HepG2 (cell line): ENCODE measurements around the gene NIPAL3. TPM values are rescaled to one million over a fixed set of nuclear protein-coding genes. Genes with fewer than 3 reads are reported as not detected.

Experiments used
- ATAC-seq: fragments of 200-7000 bp; cut with Tn5 transposase; 3 replicates; pipeline ENCODE4 v1.9.1; 2020; ENCODE audit warnings: mild to moderate bottlenecking, moderate library complexity
- BruUV-seq: library from RNA; stranded (reverse); fragments of 400-500 nt; replicated peaks from 2 replicates; lab custom pipeline; 2021; lab: Mats Ljungman, UMichigan
- CTCF ChIA-PET: fragments of 300-600 bp; formaldehyde crosslinking; extraction: SDS; loops from one replicate; lab custom pipeline; 2021; ENCODE audit warnings: low total read pairs, inconsistent platforms, low intra/inter-chr PET ratio; lab: Yijun Ruan, JAX
- POLR2A ChIA-PET: fragments of 350-600 bp; sonication (Branson Sonifier 250); formaldehyde crosslinking; loops from one replicate; lab custom pipeline; 2020; ENCODE audit warnings: antibody characterized with exemption, inconsistent platforms; lab: Yijun Ruan, JAX
- DNase-seq: peaks from one replicate; pipeline ENCODE4 v3.0.0-alpha.2; 2015; ENCODE audit warnings: low spot score
- FAIRE-seq: peaks from 3 replicates; lab custom pipeline; 2011; peaks lifted over from hg19 to GRCh38; lab: Jason Lieb, UNC
- H2AFZ ChIP-seq: one replicate; pipeline ENCODE4 v1.6.1; 2011; ENCODE audit warnings: low read length, inconsistent platforms
- H3K27ac ChIP-seq: fragments of 300-600 bp; 3 replicates; pipeline ENCODE4 v1.8.0; 2011; ENCODE audit warnings: mixed run types, mild to moderate bottlenecking, mixed read lengths, low read length, inconsistent platforms; ENCODE audit not compliant: insufficient read depth; ENCODE audit errors: extremely low read length
- H3K27me3 ChIP-seq, 2 experiments: fragments of 200-600 bp in 1 of 2; 2 replicates in 1 of 2; 3 replicates in 1 of 2; pipeline versions ENCODE4 v1.6.0 to v1.8.0; 2011; ENCODE audit warnings: low read length in 2 of 2, mild to moderate bottlenecking in 2 of 2, moderate library complexity in 2 of 2, inconsistent platforms in 1 of 2; ENCODE audit not compliant: insufficient read depth in 2 of 2, control insufficient read depth in 1 of 2
- H3K36me3 ChIP-seq, 2 experiments: fragments of 200-600 bp in 1 of 2; replicated peaks in 1 of 2; 2 replicates in 1 of 2; 3 replicates in 1 of 2; pipeline versions ENCODE4 v1.5.1 to v1.8.0; 2011; ENCODE audit warnings: low read length in 2 of 2, inconsistent platforms in 1 of 2; ENCODE audit not compliant: insufficient read depth in 2 of 2, control insufficient read depth in 1 of 2
- H3K4me1 ChIP-seq: 2 replicates; pipeline ENCODE4 v1.5.1; 2012; ENCODE audit warnings: low read length, inconsistent platforms; ENCODE audit not compliant: insufficient read depth
- H3K4me2 ChIP-seq: 2 replicates; pipeline ENCODE4 v1.6.0; 2011; ENCODE audit warnings: low read depth, low read length, inconsistent platforms
- H3K4me3 ChIP-seq, 3 experiments: fragments of 200-600 bp in 1 of 3; sonication (generic), shearing (Covaris generic) in 1 of 3; replicated peaks in 1 of 3; 2 replicates each; pipeline ENCODE4 v1.5.1; 2011 to 2016; ENCODE audit warnings: low read length in 3 of 3, inconsistent platforms in 2 of 3, low read depth in 2 of 3, mild to moderate bottlenecking in 2 of 3, control low read depth in 1 of 3, mixed read lengths in 1 of 3; ENCODE audit not compliant: insufficient read depth in 1 of 3
- H3K79me2 ChIP-seq: one replicate; pipeline ENCODE4 v1.6.1; 2011; ENCODE audit warnings: low read length, inconsistent platforms; ENCODE audit not compliant: insufficient read depth
- H3K9ac ChIP-seq: 2 replicates; pipeline ENCODE4 v1.6.0; 2011; ENCODE audit warnings: mild to moderate bottlenecking, low read depth, low read length, inconsistent platforms; ENCODE audit not compliant: insufficient read depth
- H3K9me3 ChIP-seq: 2 replicates; pipeline ENCODE4 v1.5.1; 2012; ENCODE audit warnings: mild to moderate bottlenecking, low read length
- H4K20me1 ChIP-seq: 2 replicates; pipeline ENCODE4 v1.6.0; 2011; ENCODE audit warnings: inconsistent platforms, mild to moderate bottlenecking, low read length, moderate library complexity; ENCODE audit not compliant: insufficient read depth
- HES4 ChIP-seq: sonication (generic); formaldehyde crosslinking; IDR thresholded peaks from 2 replicates; pipeline ENCODE4 v1.9.0; 2021; ENCODE audit warnings: mild to moderate bottlenecking, missing genetic modification reagents, borderline replicate concordance
- NFAT5 ChIP-seq: sonication (generic); formaldehyde crosslinking; IDR thresholded peaks from 2 replicates; pipeline ENCODE4 v1.4.0; 2020; ENCODE audit warnings: missing genetic modification reagents
- NR2F1 ChIP-seq, 2 experiments: fragments of 450-650 bp in 1 of 2; formaldehyde crosslinking in 1 of 2; IDR thresholded peaks; 2 replicates each; pipeline versions ENCODE4 v1.5.0 to v1.6.1; 2016 to 2020; ENCODE audit warnings: mild to moderate bottlenecking in 1 of 2, missing compliant biosample characterization in 1 of 2, missing genetic modification reagents in 1 of 2, moderate library complexity in 1 of 2
- SMARCE1 ChIP-seq: fragments of 450-650 bp; IDR thresholded peaks from 2 replicates; pipeline ENCODE4 v1.6.1; 2017; ENCODE audit warnings: borderline replicate concordance
- TFE3 ChIP-seq: IDR thresholded peaks from 2 replicates; pipeline ENCODE4 v1.6.1; 2016
- ZFYVE20 ChIP-seq: sonication (generic); formaldehyde crosslinking; IDR thresholded peaks from 2 replicates; pipeline ENCODE4 v1.8.0; 2023; ENCODE audit warnings: low read depth, mild to moderate bottlenecking, moderate library complexity, missing genetic modification reagents, borderline replicate concordance
- ZMAT3 ChIP-seq: sonication (generic); formaldehyde crosslinking; conservative IDR thresholded peaks from 2 replicates; pipeline ENCODE4 v1.7.0; 2021; ENCODE audit warnings: missing genetic modification reagents
- ZNF234 ChIP-seq: sonication (generic); formaldehyde crosslinking; conservative IDR thresholded peaks from 2 replicates; pipeline ENCODE4 v1.5.1; 2020; ENCODE audit warnings: mild to moderate bottlenecking, missing genetic modification reagents
- WGBS: methylation state at CpG from one replicate; pipeline ENCODE4 v1.1.6; 2017; ENCODE audit warnings: low lambda C conversion rate; 5-methylcytosine and 5-hydroxymethylcytosine counted together
- in situ Hi-C: cut with HindIII; loops from 2 replicates; pipeline ENCODE4 v1.10.0; 2017; ENCODE audit warnings: low pct_unique_long_range_greater_than_20kb; ENCODE audit not compliant: extremely low pct_ligation_motif_present
- intact Hi-C: fragments of 100-400 bp; cut with micrococcal nuclease; formaldehyde crosslinking; loops from one replicate; pipeline ENCODE4 v1.10.0; 2022; ENCODE audit not compliant: unreplicated experiment
- polyA plus RNA-seq, 8 experiments: library from polyadenylated mRNA; depleted of rRNA in 3 of 8; stranded (reverse) in 7 of 8; unstranded in 1 of 8; fragments of >200 nt; fragmentation: Illumina TruSeq in 4 of 8; extraction: Trizol in 4 of 8; gene quantifications; 2 replicates each; pipeline versions ENCODE4 v1.2.1 to v1.2.3, GENCODE V29; 2011 to 2016; ENCODE audit warnings: low read depth in 4 of 8, missing spikeins in 1 of 8, mixed read lengths in 1 of 8; ENCODE audit not compliant: insufficient read depth in 1 of 8
- total RNA-seq, 5 experiments: library from RNA; depleted of rRNA; stranded (reverse); fragments of >200 nt; fragmentation: Illumina TruSeq; extraction: Trizol; gene quantifications; 2 replicates each; pipeline ENCODE4 v1.2.3, GENCODE V29; 2016; ENCODE audit warnings: low read depth in 1 of 5
- TF ChIP-seq, protein P1 (sequence below): IDR thresholded peaks from 2 replicates; pipeline ENCODE4 v1.6.1; 2016; ENCODE audit warnings: low read depth
- TF ChIP-seq, protein P2 (sequence below): sonication (generic); formaldehyde crosslinking; IDR thresholded peaks from 2 replicates; pipeline ENCODE4 v1.4.0; 2020; ENCODE audit warnings: missing genetic modification reagents
- TF ChIP-seq, protein P3 (sequence below): sonication (generic); formaldehyde crosslinking; IDR thresholded peaks from 2 replicates; pipeline ENCODE4 v1.4.0; 2020; ENCODE audit warnings: mild to moderate bottlenecking, missing genetic modification reagents

The NIPAL3 gene
- total and polyA plus RNA-seq, 2 of the 13 experiments (the other 11 are each of a cell fraction or from before 2014, with no cell fraction given): 5.6 to 8.6 TPM

DNA sequence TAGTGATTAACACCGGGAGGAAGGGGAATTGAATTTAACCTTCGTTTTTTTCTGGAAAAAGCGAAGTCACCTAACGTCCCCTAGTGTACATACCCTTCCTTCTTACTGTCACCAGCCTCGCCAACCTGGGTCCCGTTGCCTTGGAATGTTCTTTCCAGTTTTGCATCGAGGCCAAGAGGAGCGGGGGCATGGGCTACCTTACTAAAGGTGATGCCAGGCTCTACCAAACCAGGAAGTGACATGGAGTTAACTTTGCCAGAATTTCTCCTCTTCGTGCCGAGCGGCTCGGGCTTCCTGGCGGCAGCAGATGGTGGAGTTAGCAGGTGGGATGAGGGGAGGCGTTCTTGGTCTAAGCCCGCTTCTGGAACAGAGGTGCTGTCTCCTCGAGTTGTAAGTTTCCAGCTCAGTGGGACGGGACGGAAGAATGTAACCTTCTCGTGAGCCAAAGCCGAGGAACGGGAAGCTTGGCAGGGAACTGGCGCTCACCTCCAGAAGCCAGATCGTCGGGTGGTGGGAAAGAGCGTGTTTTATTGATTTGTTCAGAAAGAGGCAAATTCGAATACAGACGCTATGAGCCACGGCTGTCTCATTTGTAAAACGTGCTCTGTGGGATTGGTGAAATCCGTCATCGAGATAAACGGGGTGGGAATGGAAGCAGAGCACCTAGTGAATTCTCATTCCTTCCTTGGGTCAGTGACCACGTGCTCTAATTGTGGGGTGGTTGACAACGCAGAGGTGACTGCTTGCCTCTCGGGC lies 486 bp downstream of the NIPAL3 start:
- Histone ChIP-seq H3K9me3 (no peaks in the 10 kb centered on the region), H3K4me3 (peak overlapping the region; percentile 75 to 77 (median 75)), H3K36me3 (peaks cover 0 to 3% of the 10 kb centered on the region in 2 experiments; a peak in 1 of 5 replicates), H3K4me2 (peak overlapping the region; percentile 93), H3K79me2 (no peaks in the 10 kb centered on the region), H4K20me1 (no peaks in the 10 kb centered on the region), H3K4me1 (peaks cover 38% of the 10 kb centered on the region), H3K9ac (peak overlapping the region; percentile 42), H3K27me3 (no peaks in the 10 kb centered on the region; a peak in 1 of 5 replicates), H3K27ac (peak overlapping the region; percentile 11), H2AFZ (peak overlapping the region; percentile 97)
- WGBS: under 1% methylated on average over 31 of the region's 35 CpGs
- FAIRE-seq: no peak
- intact Hi-C loops (loop anchor here (2.0 to 10.0 kb wide), 2 partner anchors 89 to 111 kb away; partner anchors contain the start of gene RCAN3), in situ Hi-C loops (no loop called here)
- POLR2A ChIA-PET: interaction anchor here (0.8 to 1.9 kb wide), 7 partner anchors 8 to 274 kb away, joined by 3 to 11 read pairs (median 5); partner anchors contain the start of genes IFNLR1 and RCAN3
- no peak for DNase-seq
- CTCF ChIA-PET: interaction anchor here (0.8 to 1.5 kb wide), 2 partner anchors 171 to 219 kb away, joined by 3 to 6 read pairs; no protein-coding TSS in a partner anchor
- peak; percentile 25 for ATAC-seq
- BruUV-seq: TSS peak; percentile 58
- TF ChIP-seq ZNF234 (no peak), SMARCE1 (no peak), NR2F1 (CRISPR knock-in tag; IDR thresholded peaks at IDR 0.05) (no peak), NFAT5 (0 out of 2 replicates have a peak, but pooled peaks have one; percentile 17), ZFYVE20 (CRISPR knock-in tag) (no peak), TFE3 (CRISPR knock-in tag) (no peak), HES4 (CRISPR knock-in tag) (no peak), ZMAT3 (CRISPR knock-in tag) (no peak)
- TF ChIP-seq, protein P1, sequence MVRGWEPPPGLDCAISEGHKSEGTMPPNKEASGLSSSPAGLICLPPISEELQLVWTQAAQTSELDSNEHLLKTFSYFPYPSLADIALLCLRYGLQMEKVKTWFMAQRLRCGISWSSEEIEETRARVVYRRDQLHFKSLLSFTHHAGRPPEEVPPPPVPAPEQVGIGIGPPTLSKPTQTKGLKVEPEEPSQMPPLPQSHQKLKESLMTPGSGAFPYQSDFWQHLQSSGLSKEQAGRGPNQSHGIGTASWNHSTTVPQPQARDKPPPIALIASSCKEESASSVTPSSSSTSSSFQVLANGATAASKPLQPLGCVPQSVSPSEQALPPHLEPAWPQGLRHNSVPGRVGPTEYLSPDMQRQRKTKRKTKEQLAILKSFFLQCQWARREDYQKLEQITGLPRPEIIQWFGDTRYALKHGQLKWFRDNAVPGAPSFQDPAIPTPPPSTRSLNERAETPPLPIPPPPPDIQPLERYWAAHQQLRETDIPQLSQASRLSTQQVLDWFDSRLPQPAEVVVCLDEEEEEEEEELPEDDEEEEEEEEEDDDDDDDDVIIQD: no peak
- TF ChIP-seq, protein P2, sequence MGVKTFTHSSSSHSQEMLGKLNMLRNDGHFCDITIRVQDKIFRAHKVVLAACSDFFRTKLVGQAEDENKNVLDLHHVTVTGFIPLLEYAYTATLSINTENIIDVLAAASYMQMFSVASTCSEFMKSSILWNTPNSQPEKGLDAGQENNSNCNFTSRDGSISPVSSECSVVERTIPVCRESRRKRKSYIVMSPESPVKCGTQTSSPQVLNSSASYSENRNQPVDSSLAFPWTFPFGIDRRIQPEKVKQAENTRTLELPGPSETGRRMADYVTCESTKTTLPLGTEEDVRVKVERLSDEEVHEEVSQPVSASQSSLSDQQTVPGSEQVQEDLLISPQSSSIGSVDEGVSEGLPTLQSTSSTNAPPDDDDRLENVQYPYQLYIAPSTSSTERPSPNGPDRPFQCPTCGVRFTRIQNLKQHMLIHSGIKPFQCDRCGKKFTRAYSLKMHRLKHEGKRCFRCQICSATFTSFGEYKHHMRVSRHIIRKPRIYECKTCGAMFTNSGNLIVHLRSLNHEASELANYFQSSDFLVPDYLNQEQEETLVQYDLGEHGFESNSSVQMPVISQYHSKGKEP: no peak
- TF ChIP-seq, protein P3, sequence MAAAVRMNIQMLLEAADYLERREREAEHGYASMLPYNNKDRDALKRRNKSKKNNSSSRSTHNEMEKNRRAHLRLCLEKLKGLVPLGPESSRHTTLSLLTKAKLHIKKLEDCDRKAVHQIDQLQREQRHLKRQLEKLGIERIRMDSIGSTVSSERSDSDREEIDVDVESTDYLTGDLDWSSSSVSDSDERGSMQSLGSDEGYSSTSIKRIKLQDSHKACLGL (CRISPR knock-in tag): no peak
